ENCODE measurements around the gene ABCC5.
"Not testable (repeated sequence)": the region's sequence is repeated elsewhere in the genome, so short reads cannot be mapped to it uniquely, and the experiment has no call there.

ABCC5 gene

GRCh38 chr3:183892610-183893214, 125.0 kb downstream of the ABCC5 start:
- no peak for DNase-seq (ENCODE audit: low read depth, low spot score)
- H3K9ac ChIP-seq (ENCODE audit: insufficient read length), result no peak overlapping the region
- no peaks in the 10 kb centered on the region for H3K36me3 ChIP-seq (ENCODE audit: insufficient read depth, low read length)
- H3K9me3 ChIP-seq (ENCODE audit: low read depth, low read length), result no peaks in the 10 kb centered on the region
- H3K4me3 ChIP-seq, result no peak overlapping the region
- TF ChIP-seq POLR2AphosphoS5 (IDR thresholded peaks at IDR 0.05; ENCODE audit: borderline replicate concordance, low read depth, low read length) (no peak), EZH2 (IDR thresholded peaks at IDR 0.05) (no peak), FOXP2 (optimal IDR thresholded peaks at IDR 0.05; ENCODE audit: control extremely low read depth, extremely low read length, insufficient read depth) (no peak)
- H3K27ac ChIP-seq, result no peak overlapping the region

GRCh38 chr3:183885766-183886165, 131.9 kb downstream of the ABCC5 start:
- H3K27ac ChIP-seq, result no peak overlapping the region
- DNase-seq (ENCODE audit: low read depth, low spot score), result no peak
- TF ChIP-seq FOXP2 (optimal IDR thresholded peaks at IDR 0.05; ENCODE audit: control extremely low read depth, extremely low read length, insufficient read depth) (no peak), POLR2AphosphoS5 (IDR thresholded peaks at IDR 0.05; ENCODE audit: borderline replicate concordance, low read depth, low read length) (no peak), EZH2 (IDR thresholded peaks at IDR 0.05) (no peak)
- no peaks in the 10 kb centered on the region for H3K9me3 ChIP-seq (ENCODE audit: low read depth, low read length)
- no peaks in the 10 kb centered on the region for H3K36me3 ChIP-seq (ENCODE audit: insufficient read depth, low read length)
- H3K9ac ChIP-seq (ENCODE audit: insufficient read length), result no peak overlapping the region
- H3K4me3 ChIP-seq, result no peak overlapping the region

GRCh38 chr3:183884427-183885296, 133.0 kb downstream of the ABCC5 start, which contains the start of gene PARL:
Gene PARL (minus strand): TSS chr3:183884880. CDS start chr3:183884846, 34 bp downstream.
- peak; percentile 62 for DNase-seq (ENCODE audit: low read depth, low spot score)
- Histone ChIP-seq H3K9ac (ENCODE audit: insufficient read length) (peak within 1 kb of the TSS; percentile 85), H3K27ac (no peak within 1 kb of the TSS), H3K9me3 (ENCODE audit: low read depth, low read length) (no peaks in the 10 kb centered on the region), H3K4me3 (peak within 1 kb of the TSS; percentile 87), H3K36me3 (ENCODE audit: insufficient read depth, low read length) (no peaks in the 10 kb centered on the region)
- no peak for TF ChIP-seq EZH2 (IDR thresholded peaks at IDR 0.05)
- peak; percentile 92 for TF ChIP-seq POLR2AphosphoS5 (IDR thresholded peaks at IDR 0.05; ENCODE audit: borderline replicate concordance, low read depth, low read length)
- TF ChIP-seq FOXP2 (optimal IDR thresholded peaks at IDR 0.05; ENCODE audit: control extremely low read depth, extremely low read length, insufficient read depth), result peak; percentile 98

GRCh38 chr3:183884097-183884426, 133.6 kb downstream of the ABCC5 start:
- peak overlapping the region; percentile 85 for H3K9ac ChIP-seq (ENCODE audit: insufficient read length)
- no peaks in the 10 kb centered on the region for H3K36me3 ChIP-seq (ENCODE audit: insufficient read depth, low read length)
- no peak overlapping the region for H3K27ac ChIP-seq
- peak overlapping the region; percentile 87 for H3K4me3 ChIP-seq
- H3K9me3 ChIP-seq (ENCODE audit: low read depth, low read length), result no peaks in the 10 kb centered on the region
- DNase-seq (ENCODE audit: low read depth, low spot score), result no peak
- TF ChIP-seq FOXP2 (optimal IDR thresholded peaks at IDR 0.05; ENCODE audit: control extremely low read depth, extremely low read length, insufficient read depth), result no peak
- TF ChIP-seq POLR2AphosphoS5 (IDR thresholded peaks at IDR 0.05; ENCODE audit: borderline replicate concordance, low read depth, low read length), result no peak
- TF ChIP-seq EZH2 (IDR thresholded peaks at IDR 0.05), result no peak

- Histone ChIP-seq H3K4me3 (peak overlapping the region; percentile 87), H3K27ac (no peak overlapping the region), H3K36me3 (ENCODE audit: insufficient read depth, low read length) (no peaks in the 10 kb centered on the region), H3K9ac (ENCODE audit: insufficient read length) (peak overlapping the region; percentile 85), H3K9me3 (ENCODE audit: low read depth, low read length) (no peaks in the 10 kb centered on the region)
- no peak for DNase-seq (ENCODE audit: low read depth, low spot score)
- no peak for TF ChIP-seq POLR2AphosphoS5 (IDR thresholded peaks at IDR 0.05; ENCODE audit: borderline replicate concordance, low read depth, low read length)
- no peak for TF ChIP-seq EZH2 (IDR thresholded peaks at IDR 0.05)
- TF ChIP-seq FOXP2 (optimal IDR thresholded peaks at IDR 0.05; ENCODE audit: control extremely low read depth, extremely low read length, insufficient read depth), result no peak
Observed at GRCh38 chr3:183883291-183884096, 134.2 kb downstream of the ABCC5 start.

GRCh38 chr3:183880121-183880520, 137.6 kb downstream of the ABCC5 start:
- Histone ChIP-seq H3K9ac (ENCODE audit: insufficient read length) (no peak overlapping the region), H3K36me3 (ENCODE audit: insufficient read depth, low read length) (0 out of 2 replicates have a peak, but pooled peaks cover 4% of the 10 kb centered on the region), H3K4me3 (no peak overlapping the region), H3K9me3 (ENCODE audit: low read depth, low read length) (no peaks in the 10 kb centered on the region), H3K27ac (no peak overlapping the region)
- TF ChIP-seq POLR2AphosphoS5 (IDR thresholded peaks at IDR 0.05; ENCODE audit: borderline replicate concordance, low read depth, low read length), result no peak
- no peak for TF ChIP-seq FOXP2 (optimal IDR thresholded peaks at IDR 0.05; ENCODE audit: control extremely low read depth, extremely low read length, insufficient read depth)
- no peak for TF ChIP-seq EZH2 (IDR thresholded peaks at IDR 0.05)
- DNase-seq (ENCODE audit: low read depth, low spot score), result no peak

- H3K9me3 ChIP-seq (ENCODE audit: low read depth, low read length), result no peaks in the 10 kb centered on the region
- H3K27ac ChIP-seq, result no peak overlapping the region
- DNase-seq (ENCODE audit: low read depth, low spot score), result no peak
- TF ChIP-seq POLR2AphosphoS5 (IDR thresholded peaks at IDR 0.05; ENCODE audit: borderline replicate concordance, low read depth, low read length), result no peak
- TF ChIP-seq FOXP2 (optimal IDR thresholded peaks at IDR 0.05; ENCODE audit: control extremely low read depth, extremely low read length, insufficient read depth), result no peak
- TF ChIP-seq EZH2 (IDR thresholded peaks at IDR 0.05), result no peak
- H3K4me3 ChIP-seq, result no peak overlapping the region
- 0 out of 2 replicates have a peak, but pooled peaks cover 4% of the 10 kb centered on the region for H3K36me3 ChIP-seq (ENCODE audit: insufficient read depth, low read length)
- no peak overlapping the region for H3K9ac ChIP-seq (ENCODE audit: insufficient read length)
Observed at GRCh38 chr3:183879243-183879642, 138.4 kb downstream of the ABCC5 start.

- no peak for DNase-seq (ENCODE audit: low read depth, low spot score)
- H3K27ac ChIP-seq, result no peak overlapping the region
- TF ChIP-seq FOXP2 (optimal IDR thresholded peaks at IDR 0.05; ENCODE audit: control extremely low read depth, extremely low read length, insufficient read depth) (no peak), POLR2AphosphoS5 (IDR thresholded peaks at IDR 0.05; ENCODE audit: borderline replicate concordance, low read depth, low read length) (no peak), EZH2 (IDR thresholded peaks at IDR 0.05) (no peak)
Observed at GRCh38 chr3:183878071-183878470, 139.6 kb downstream of the ABCC5 start.

GRCh38 chr3:183877227-183877626, 140.5 kb downstream of the ABCC5 start:
- not testable (repeated sequence) for H3K4me3 ChIP-seq; H3K27ac ChIP-seq; H3K9ac ChIP-seq (ENCODE audit: insufficient read length); H3K9me3 ChIP-seq (ENCODE audit: low read depth, low read length); H3K36me3 ChIP-seq (ENCODE audit: insufficient read depth, low read length); DNase-seq (ENCODE audit: low read depth, low spot score)

More at GRCh38 chr3:183878071-183878470, 139.6 kb downstream of the ABCC5 start:
- 0 out of 2 replicates have a peak, but pooled peaks cover 4% of the 10 kb centered on the region for H3K36me3 ChIP-seq (ENCODE audit: insufficient read depth, low read length)
- no peaks in the 10 kb centered on the region for H3K9me3 ChIP-seq (ENCODE audit: low read depth, low read length)
- H3K9ac ChIP-seq (ENCODE audit: insufficient read length), result no peak overlapping the region
- no peak overlapping the region for H3K4me3 ChIP-seq

All from SK-N-MC (cell line).